Lower lobe of right lung (tissue), 2 donors: Measurements from ENCODE around the gene GGA3. TPM values are rescaled to one million over a fixed set of nuclear protein-coding genes. Genes with fewer than 3 reads are reported as not detected.

Source experiments
- ATAC-seq, 2 donors: fragments of 200-7000 bp; cut with Tn5 transposase; one replicate each; pipeline ENCODE4 v1.9.1; 2020 to 2022; ENCODE audit warnings: mild to moderate bottlenecking in 2 of 2, moderate library complexity in 2 of 2
- DNase-seq: peaks from one replicate; pipeline ENCODE4 v3.0.0-alpha.2; 2020
- H3K27ac ChIP-seq: fragments of 200-600 bp; one replicate; pipeline ENCODE4 v1.8.0; 2022
- H3K27me3 ChIP-seq: fragments of 200-600 bp; one replicate; pipeline ENCODE4 v1.8.0; 2022; ENCODE audit warnings: low read depth
- H3K36me3 ChIP-seq: fragments of 200-600 bp; one replicate; pipeline ENCODE4 v1.8.0; 2022; ENCODE audit warnings: mild to moderate bottlenecking
- H3K4me1 ChIP-seq: fragments of 200-600 bp; one replicate; pipeline ENCODE4 v1.8.0; 2022
- H3K4me3 ChIP-seq: fragments of 200-600 bp; one replicate; pipeline ENCODE4 v1.8.0; 2022; ENCODE audit warnings: mild to moderate bottlenecking
- H3K9me3 ChIP-seq: fragments of 200-600 bp; one replicate; pipeline ENCODE4 v1.8.0; 2022
- intact Hi-C: fragments of 100-400 bp; cut with DNase I; formaldehyde crosslinking; loops from one replicate; pipeline ENCODE4 v1.11.0; 2022
- long read RNA-seq: library from polyadenylated mRNA; unstranded; transcript quantifications from one replicate; pipeline ENCODE4 v2.0.0, GENCODE V29; 2021
- total RNA-seq: library from RNA; stranded (reverse); fragmentation: NEBNext Ultra II Directional; extraction: Animal tissue kit (Norgen Biotek cat#: 25700); gene quantifications from one replicate; pipeline ENCODE4 v1.2.1, GENCODE V29; 2021
- TF ChIP-seq, protein P1 (sequence below): fragments of 200-600 bp; IDR thresholded peaks from one replicate; pipeline ENCODE4 v1.8.0; 2022; ENCODE audit warnings: antibody characterized with exemption, mild to moderate bottlenecking
- donor health status: DM: no; HTN: yes; CAD: no; lungs with severe emphysema.

GGA3 gene, protein sequence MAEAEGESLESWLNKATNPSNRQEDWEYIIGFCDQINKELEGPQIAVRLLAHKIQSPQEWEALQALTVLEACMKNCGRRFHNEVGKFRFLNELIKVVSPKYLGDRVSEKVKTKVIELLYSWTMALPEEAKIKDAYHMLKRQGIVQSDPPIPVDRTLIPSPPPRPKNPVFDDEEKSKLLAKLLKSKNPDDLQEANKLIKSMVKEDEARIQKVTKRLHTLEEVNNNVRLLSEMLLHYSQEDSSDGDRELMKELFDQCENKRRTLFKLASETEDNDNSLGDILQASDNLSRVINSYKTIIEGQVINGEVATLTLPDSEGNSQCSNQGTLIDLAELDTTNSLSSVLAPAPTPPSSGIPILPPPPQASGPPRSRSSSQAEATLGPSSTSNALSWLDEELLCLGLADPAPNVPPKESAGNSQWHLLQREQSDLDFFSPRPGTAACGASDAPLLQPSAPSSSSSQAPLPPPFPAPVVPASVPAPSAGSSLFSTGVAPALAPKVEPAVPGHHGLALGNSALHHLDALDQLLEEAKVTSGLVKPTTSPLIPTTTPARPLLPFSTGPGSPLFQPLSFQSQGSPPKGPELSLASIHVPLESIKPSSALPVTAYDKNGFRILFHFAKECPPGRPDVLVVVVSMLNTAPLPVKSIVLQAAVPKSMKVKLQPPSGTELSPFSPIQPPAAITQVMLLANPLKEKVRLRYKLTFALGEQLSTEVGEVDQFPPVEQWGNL
- 68.6 TPM for total RNA-seq
- long read RNA-seq, full-length matches to known transcripts: 10 of 67 reads
- long read RNA-seq, partial matches to known transcripts: 25 of 67 reads
- long read RNA-seq, other reads (novel, unspliced or antisense): 32 of 67 reads

DNA sequence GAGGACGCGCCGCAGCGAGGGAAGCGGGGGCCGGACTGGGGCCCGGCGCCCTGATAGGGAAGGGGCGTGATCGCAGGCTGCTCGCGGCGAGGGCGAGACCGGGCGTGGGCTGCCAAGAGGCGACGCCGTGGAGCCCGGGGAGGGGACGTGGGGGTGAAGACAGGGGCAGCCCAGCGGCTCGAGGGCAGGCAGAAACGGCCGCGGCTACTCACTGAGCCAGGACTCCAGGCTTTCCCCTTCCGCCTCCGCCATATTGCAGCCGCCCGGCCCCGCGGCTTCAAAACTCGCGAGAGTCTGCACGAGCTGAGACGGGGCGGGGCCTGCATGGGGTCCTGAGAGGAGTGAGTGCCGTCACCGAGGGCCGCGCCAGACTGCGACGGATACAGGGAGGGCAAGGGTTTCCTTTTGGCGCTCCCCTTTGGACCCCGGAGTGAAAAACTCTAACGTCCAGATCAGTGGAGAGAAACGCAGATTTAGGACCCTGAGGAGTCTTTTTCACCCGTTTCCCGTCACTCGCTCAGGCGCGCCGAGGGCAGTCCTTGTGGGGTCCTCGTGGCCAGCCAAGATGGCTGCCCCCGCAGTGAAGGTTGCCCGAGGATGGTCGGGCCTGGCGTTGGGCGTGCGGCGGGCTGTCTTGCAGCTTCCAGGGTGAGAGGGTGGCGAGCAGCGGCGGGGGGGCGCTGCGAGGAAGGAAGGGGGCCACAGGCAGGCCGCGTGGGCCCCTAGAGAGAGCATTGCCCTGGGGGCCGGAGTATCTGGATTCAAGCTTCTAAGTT, at the start of gene GGA3, which contains the start of gene MRPS7:
Gene GGA3, minus strand, starts transcription at position 271 of the 776 bp plus-strand sequence. Its CDS starts 19 bp downstream, at position 252.
Gene MRPS7, plus strand, starts transcription at position 544 of the 776 bp plus-strand sequence. Its CDS starts 22 bp downstream, at position 566.
- peak within 1 kb of the TSS; percentile 95 for H3K27ac ChIP-seq
- peaks cover 39% of the 10 kb centered on the region for H3K4me1 ChIP-seq
- peak; percentile 98 to 99 for ATAC-seq
- no peaks in the 10 kb centered on the region for H3K9me3 ChIP-seq
- peak within 1 kb of the TSS; percentile 73 for H3K4me3 ChIP-seq
- peak; percentile 97 for DNase-seq
- TF ChIP-seq, protein P1, sequence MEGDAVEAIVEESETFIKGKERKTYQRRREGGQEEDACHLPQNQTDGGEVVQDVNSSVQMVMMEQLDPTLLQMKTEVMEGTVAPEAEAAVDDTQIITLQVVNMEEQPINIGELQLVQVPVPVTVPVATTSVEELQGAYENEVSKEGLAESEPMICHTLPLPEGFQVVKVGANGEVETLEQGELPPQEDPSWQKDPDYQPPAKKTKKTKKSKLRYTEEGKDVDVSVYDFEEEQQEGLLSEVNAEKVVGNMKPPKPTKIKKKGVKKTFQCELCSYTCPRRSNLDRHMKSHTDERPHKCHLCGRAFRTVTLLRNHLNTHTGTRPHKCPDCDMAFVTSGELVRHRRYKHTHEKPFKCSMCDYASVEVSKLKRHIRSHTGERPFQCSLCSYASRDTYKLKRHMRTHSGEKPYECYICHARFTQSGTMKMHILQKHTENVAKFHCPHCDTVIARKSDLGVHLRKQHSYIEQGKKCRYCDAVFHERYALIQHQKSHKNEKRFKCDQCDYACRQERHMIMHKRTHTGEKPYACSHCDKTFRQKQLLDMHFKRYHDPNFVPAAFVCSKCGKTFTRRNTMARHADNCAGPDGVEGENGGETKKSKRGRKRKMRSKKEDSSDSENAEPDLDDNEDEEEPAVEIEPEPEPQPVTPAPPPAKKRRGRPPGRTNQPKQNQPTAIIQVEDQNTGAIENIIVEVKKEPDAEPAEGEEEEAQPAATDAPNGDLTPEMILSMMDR: no peak
- intact Hi-C loops: no loop called here
- peaks cover 34% of the 10 kb centered on the region for H3K36me3 ChIP-seq
- no peaks in the 10 kb centered on the region for H3K27me3 ChIP-seq

GRCh38 chr17:75308732-75309629, 47.6 kb upstream of the GGA3 start:
- H3K36me3 ChIP-seq: no peaks in the 10 kb centered on the region
- ATAC-seq: peak; percentile 57 to 68

DNA sequence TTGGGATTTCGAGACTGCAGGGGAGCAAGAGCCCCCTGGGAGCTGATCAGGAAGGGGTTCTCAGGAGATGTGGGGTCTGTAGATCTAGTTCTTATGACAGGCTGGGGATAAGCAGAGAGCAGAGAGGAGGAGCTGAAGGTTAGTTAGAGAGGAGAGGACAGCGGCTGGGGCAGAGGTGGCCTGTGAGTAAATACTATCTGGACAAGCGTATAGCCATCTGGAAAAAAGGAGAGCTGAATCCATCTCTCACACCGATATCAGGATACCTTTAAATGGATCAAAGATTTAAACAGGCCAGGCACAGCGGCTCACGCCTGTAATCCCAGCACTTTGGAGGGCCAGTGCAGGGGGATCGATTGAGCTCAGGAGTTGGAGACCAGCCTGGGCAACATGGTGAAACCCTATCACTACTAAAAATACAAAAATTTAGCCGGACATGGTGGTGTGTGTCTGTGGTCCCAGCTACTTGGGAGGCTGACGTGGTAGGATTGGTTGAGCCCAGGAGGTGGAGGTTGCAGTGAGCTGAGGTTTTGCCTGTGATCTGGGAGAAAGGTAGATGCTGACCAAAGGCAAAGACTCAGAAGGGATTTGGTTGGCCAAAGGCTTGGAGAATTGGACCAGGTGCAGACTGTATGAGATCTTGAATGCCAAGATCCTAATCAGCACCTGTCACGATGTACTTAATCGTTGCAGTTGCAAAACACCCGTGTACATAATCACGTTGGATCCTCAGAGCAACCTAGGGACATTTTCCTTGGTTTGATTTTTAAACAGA, 46.7 kb upstream of the GGA3 start:
- Histone ChIP-seq H3K36me3 (no peaks in the 10 kb centered on the region), H3K4me3 (no peak overlapping the region), H3K27ac (peak overlapping the region; percentile 77), H3K9me3 (no peaks in the 10 kb centered on the region), H3K27me3 (no peaks in the 10 kb centered on the region), H3K4me1 (peaks cover 20% of the 10 kb centered on the region)
- DNase-seq (no peak), ATAC-seq (no peak)
- TF ChIP-seq, protein P1: no peak
- intact Hi-C loops: no loop called here

More at GRCh38 chr17:75308732-75309629, 47.6 kb upstream of the GGA3 start:
- Histone ChIP-seq H3K4me1 (peaks cover 22% of the 10 kb centered on the region), H3K9me3 (no peaks in the 10 kb centered on the region), H3K4me3 (no peak overlapping the region), H3K27ac (peak overlapping the region; percentile 77), H3K27me3 (no peaks in the 10 kb centered on the region)
- TF ChIP-seq, protein P1: no peak
- peak; percentile 74 for DNase-seq
- intact Hi-C loops: no loop called here

DNA sequence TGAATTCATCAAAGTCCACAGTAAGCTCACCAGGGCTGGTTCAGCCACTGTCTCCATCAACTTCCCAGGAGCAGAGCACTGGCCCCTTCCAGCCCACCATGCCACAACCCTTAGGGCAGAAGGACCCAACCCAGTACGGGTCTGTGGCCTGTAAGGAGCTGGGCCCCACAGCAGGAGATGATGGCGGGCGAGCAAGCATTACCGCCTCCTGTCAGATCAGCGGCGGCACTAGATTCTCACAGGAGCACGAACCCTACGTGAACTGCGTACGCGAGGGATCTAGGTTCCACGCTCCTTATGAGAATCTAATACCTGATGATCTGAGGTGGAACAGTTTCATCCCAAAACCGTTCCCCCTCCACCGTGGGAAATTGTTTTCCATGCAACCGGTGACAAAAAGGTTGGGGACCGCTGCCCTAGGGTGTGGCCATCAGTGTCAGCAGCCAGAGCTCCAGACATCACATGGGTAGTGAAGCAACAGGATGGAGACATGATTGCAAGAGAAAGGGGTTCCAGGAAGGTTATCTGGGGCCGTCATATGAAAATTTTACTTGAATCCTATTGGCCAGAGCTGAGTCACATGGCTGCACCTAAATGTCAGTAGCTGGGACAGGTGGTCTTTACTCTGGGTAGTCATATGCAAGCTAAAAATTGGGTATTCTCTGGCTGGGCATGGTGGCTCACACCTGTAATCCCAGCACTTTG, 40.2 kb upstream of the GGA3 start:
- DNase-seq: peak; percentile 65
- H3K36me3 ChIP-seq: no peaks in the 10 kb centered on the region
- ATAC-seq: peak; percentile 68 to 73
- no peaks in the 10 kb centered on the region for H3K27me3 ChIP-seq
- TF ChIP-seq, protein P1: no peak
- intact Hi-C loops: no loop called here
- H3K27ac ChIP-seq: peak overlapping the region; percentile 46
- peaks cover 12% of the 10 kb centered on the region for H3K4me1 ChIP-seq
- no peak overlapping the region for H3K4me3 ChIP-seq
- H3K9me3 ChIP-seq: no peaks in the 10 kb centered on the region
